Sigmoid colon (tissue), 7 donors: Measurements from ENCODE around the gene BPIFB4. TPM values are rescaled to one million over a fixed set of nuclear protein-coding genes. Genes with fewer than 3 reads are reported as not detected.
"Not testable (repeated sequence)": the region's sequence is repeated elsewhere in the genome, so short reads cannot be mapped to it uniquely, and the experiment has no call there.

Experiments
- DNase-seq: peaks from one replicate; pipeline ENCODE4 v3.0.0-alpha.2; 2019
- H3K27ac ChIP-seq, 4 donors: fragments of 200-600 bp; sonication (generic); one replicate each; pipeline ENCODE4 v1.5.1; 2016 to 2019; ENCODE audit warnings: mild to moderate bottlenecking in 1 of 4
- H3K27me3 ChIP-seq, 3 donors: fragments of 200-600 bp; sonication (generic); one replicate each; pipeline ENCODE4 v1.5.1; 2019; ENCODE audit warnings: mild to moderate bottlenecking in 1 of 3
- H3K36me3 ChIP-seq, 4 donors: fragments of 200-600 bp; sonication (generic); one replicate each; pipeline ENCODE4 v1.5.1; 2016 to 2019
- H3K4me1 ChIP-seq, 4 donors: fragments of 200-600 bp; sonication (generic); one replicate each; pipeline ENCODE4 v1.5.1; 2017 to 2019
- H3K4me3 ChIP-seq, 4 donors: fragments of 200-600 bp; sonication (generic); one replicate each; pipeline ENCODE4 v1.5.1; 2017 to 2019; ENCODE audit warnings: mild to moderate bottlenecking in 2 of 4, moderate library complexity in 1 of 4
- H3K9me3 ChIP-seq, 4 donors: fragments of 200-600 bp in 3 of 4; sonication (generic) in 3 of 4; one replicate each; pipeline versions ENCODE4 v1.5.1 to v1.6.1; 2013 to 2019
- CTCF ChIP-seq, 4 experiments: fragments of 450-650 bp in 3 of 4; fragments of 200-600 bp in 1 of 4; IDR thresholded peaks; one replicate each; pipeline ENCODE4 v1.5.1; 2016 to 2019; ENCODE audit warnings: antibody characterized with exemption in 4 of 4, mild to moderate bottlenecking in 3 of 4, moderate library complexity in 2 of 4
- EP300 ChIP-seq, 4 donors: sonication (generic); formaldehyde crosslinking; IDR thresholded peaks; one replicate each; pipeline ENCODE4 v1.6.1; 2017; ENCODE audit warnings: antibody characterized with exemption in 4 of 4
- POLR2A ChIP-seq, 2 donors: fragments of 450-650 bp; IDR thresholded peaks; one replicate each; pipeline ENCODE4 v1.6.1; 2016; ENCODE audit warnings: antibody characterized with exemption in 2 of 2, mild to moderate bottlenecking in 2 of 2, moderate library complexity in 2 of 2
- POLR2AphosphoS5 ChIP-seq, 4 donors: sonication (generic); formaldehyde crosslinking; IDR thresholded peaks; one replicate each; pipeline ENCODE4 v1.6.1; 2017; ENCODE audit warnings: antibody characterized with exemption in 4 of 4
- WGBS, 2 donors: extraction: QIAGEN DNeasy Blood & Tissue Kit; methylation state at CpG; one replicate each; pipeline ENCODE4 v1.1.7; 2013; 5-methylcytosine and 5-hydroxymethylcytosine counted together
- intact Hi-C: fragments of 100-400 bp; cut with DNase I; formaldehyde crosslinking; loops from one replicate; pipeline ENCODE4 v1.15.1; 2023
- polyA plus RNA-seq, 3 donors: library from polyadenylated mRNA; stranded (reverse); fragments of 200-250 nt; gene quantifications; one replicate each; pipeline ENCODE4 v1.2.3, GENCODE V29; 2013
- total RNA-seq, 4 donors: library from RNA; depleted of rRNA; stranded (reverse); fragments of >200 nt; gene quantifications; one replicate each; pipeline ENCODE4 v1.1.0, GENCODE V29; 2016
- donor health status: healthy with polysubstance abuse.
- donor health status: Bipolar disorder and iron deficiency.
- donor health status: healthy.

BPIFB4 gene
- total and polyA plus RNA-seq, 7 donors: not detected

- no peak for TF ChIP-seq EP300 (IDR thresholded peaks at IDR 0.05)
- no peak for TF ChIP-seq POLR2A (IDR thresholded peaks at IDR 0.05)
- TF ChIP-seq POLR2AphosphoS5 (IDR thresholded peaks at IDR 0.05): no peak
- 45 to 68% methylated on average over 10 of the region's 10 CpGs for WGBS, 2 donors
- intact Hi-C loops: loop anchor here (10.0 kb wide), 1 partner anchor 195 kb away; no protein-coding TSS in a partner anchor
Measured at GRCh38 chr20:33099843-33100538, 20.5 kb downstream of the BPIFB4 start.

GRCh38 chr20:33103556-33103955 is 24.1 kb downstream of the BPIFB4 start:
- TF ChIP-seq POLR2AphosphoS5 (IDR thresholded peaks at IDR 0.05): no peak
- no peak for TF ChIP-seq POLR2A (IDR thresholded peaks at IDR 0.05)
- no peak for TF ChIP-seq CTCF (IDR thresholded peaks at IDR 0.05)
- TF ChIP-seq EP300 (IDR thresholded peaks at IDR 0.05): no peak

More at GRCh38 chr20:33099843-33100538, 20.5 kb downstream of the BPIFB4 start:
- H3K4me3 ChIP-seq: no peak overlapping the region
- no peaks in the 10 kb centered on the region for H3K36me3 ChIP-seq
- no peaks in the 10 kb centered on the region for H3K9me3 ChIP-seq
- H3K4me1 ChIP-seq: no peaks in the 10 kb centered on the region
- H3K27ac ChIP-seq: no peak overlapping the region
- no peak for DNase-seq
- H3K27me3 ChIP-seq: peaks cover 0 to 4% (median 0%) of the 10 kb centered on the region in 3 donors

GRCh38 chr20:33104336-33104735 is 24.9 kb downstream of the BPIFB4 start:
- H3K4me3 ChIP-seq: no peak overlapping the region
- 72 to 88% methylated on average over 3 of the region's 3 CpGs for WGBS, 2 donors
- H3K27ac ChIP-seq: no peak overlapping the region
- DNase-seq: no peak
- intact Hi-C loops: no loop called here
- H3K36me3 ChIP-seq: no peaks in the 10 kb centered on the region
- peaks cover 0 to 4% (median 0%) of the 10 kb centered on the region in 3 donors for H3K27me3 ChIP-seq
- no peak for TF ChIP-seq EP300 (IDR thresholded peaks at IDR 0.05)
- H3K9me3 ChIP-seq: no peaks in the 10 kb centered on the region
- no peaks in the 10 kb centered on the region for H3K4me1 ChIP-seq

More at GRCh38 chr20:33103556-33103955, 24.1 kb downstream of the BPIFB4 start:
- WGBS, 2 donors: 75 to 78% methylated on average over 3 of the region's 3 CpGs
- peaks cover 0 to 4% (median 0%) of the 10 kb centered on the region in 3 donors for H3K27me3 ChIP-seq
- H3K36me3 ChIP-seq: no peaks in the 10 kb centered on the region
- DNase-seq: no peak
- H3K4me3 ChIP-seq: no peak overlapping the region
- no peak overlapping the region for H3K27ac ChIP-seq
- H3K9me3 ChIP-seq: no peaks in the 10 kb centered on the region
- intact Hi-C loops: no loop called here
- H3K4me1 ChIP-seq: no peaks in the 10 kb centered on the region

- WGBS, 2 donors: 65 to 77% methylated on average over 8 of the region's 8 CpGs
- no peak overlapping the region for H3K27ac ChIP-seq
- no peaks in the 10 kb centered on the region for H3K9me3 ChIP-seq
- TF ChIP-seq POLR2AphosphoS5 (IDR thresholded peaks at IDR 0.05) (no peak), EP300 (IDR thresholded peaks at IDR 0.05) (no peak), CTCF (IDR thresholded peaks at IDR 0.05) (no peak), POLR2A (IDR thresholded peaks at IDR 0.05) (no peak)
- peaks cover 0 to 4% (median 0%) of the 10 kb centered on the region in 3 donors for H3K27me3 ChIP-seq
- no peaks in the 10 kb centered on the region for H3K4me1 ChIP-seq
- DNase-seq: no peak
- intact Hi-C loops: no loop called here
- no peaks in the 10 kb centered on the region for H3K36me3 ChIP-seq
- H3K4me3 ChIP-seq: no peak overlapping the region
Measured at GRCh38 chr20:33105316-33105924, 26.0 kb downstream of the BPIFB4 start.

- H3K9me3 ChIP-seq, H3K36me3 ChIP-seq, DNase-seq, H3K27ac ChIP-seq, intact Hi-C loops, H3K27me3 ChIP-seq, H3K4me3 ChIP-seq, H3K4me1 ChIP-seq: not testable (repeated sequence)
- 30 to 63% methylated on average over 7 of the region's 7 CpGs for WGBS, 2 donors
Measured at GRCh38 chr20:33106058-33106620, 26.7 kb downstream of the BPIFB4 start.

- no peak overlapping the region for H3K4me3 ChIP-seq
- no peak for DNase-seq
- intact Hi-C loops: no loop called here
- no peaks in the 10 kb centered on the region for H3K27me3 ChIP-seq
- no peaks in the 10 kb centered on the region for H3K9me3 ChIP-seq
- H3K36me3 ChIP-seq: no peaks in the 10 kb centered on the region
- 51 to 71% methylated on average over 2 of the region's 2 CpGs for WGBS, 2 donors
- TF ChIP-seq CTCF (IDR thresholded peaks at IDR 0.05) (no peak), POLR2AphosphoS5 (IDR thresholded peaks at IDR 0.05) (no peak), EP300 (IDR thresholded peaks at IDR 0.05) (no peak), POLR2A (IDR thresholded peaks at IDR 0.05) (no peak)
- no peak overlapping the region for H3K27ac ChIP-seq
- H3K4me1 ChIP-seq: no peaks in the 10 kb centered on the region
Measured at GRCh38 chr20:33108661-33109060, 29.2 kb downstream of the BPIFB4 start.
